Endometrial microvascular endothelial cells (primary cell): ENCODE results near the gene KRTAP21-3. TPM values are rescaled to one million over a fixed set of nuclear protein-coding genes. Genes with fewer than 3 reads are reported as not detected.

Experiments used
- in situ Hi-C: cut with HindIII; loops from 2 replicates; pipeline ENCODE4 v1.10.0; 2017; ENCODE audit warnings: low sequenced_read_pairs, low pct_unique_long_range_greater_than_20kb; ENCODE audit errors: inconsistent ontology term
- total RNA-seq: library from RNA; depleted of rRNA; stranded (reverse); fragments of >200 nt; gene quantifications from one replicate; pipeline ENCODE4 v1.2.3, GENCODE V29; 2015; ENCODE audit errors: inconsistent ontology term

KRTAP21-3 gene
- total RNA-seq, 1 donor from 2014 or later, result not detected

DNA sequence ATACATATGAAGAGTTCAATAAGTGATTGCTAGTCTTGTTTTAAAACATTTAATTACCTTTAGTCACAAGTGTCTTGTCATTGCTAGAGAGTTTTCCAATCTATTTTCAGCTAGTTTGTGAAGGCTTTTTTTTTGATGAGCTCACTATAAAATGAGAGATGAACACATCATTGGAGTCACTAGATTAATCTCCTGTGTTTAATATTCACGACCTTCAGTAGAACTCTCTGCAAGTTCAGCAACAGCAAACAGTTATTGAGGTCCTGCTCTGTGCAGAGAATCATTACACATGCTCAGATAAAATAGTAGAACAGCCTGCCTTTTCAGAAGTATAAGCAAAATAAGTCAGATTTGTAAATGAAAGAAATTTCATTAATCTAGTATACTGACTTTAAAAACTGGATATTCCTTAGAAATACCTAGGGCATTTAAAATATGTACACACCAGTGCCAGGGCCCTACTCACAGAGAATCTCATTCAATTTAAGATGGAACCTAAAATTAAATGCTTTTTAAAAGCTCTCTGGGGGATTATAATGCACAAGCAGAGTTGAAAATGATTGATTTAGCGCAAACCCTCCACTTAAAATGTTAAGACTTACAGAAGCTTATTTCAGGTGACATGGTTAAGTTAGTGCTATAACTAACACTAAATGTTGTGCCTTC is 45.5 kb downstream of the KRTAP21-3 start:
- in situ Hi-C loops, result no loop called here

DNA sequence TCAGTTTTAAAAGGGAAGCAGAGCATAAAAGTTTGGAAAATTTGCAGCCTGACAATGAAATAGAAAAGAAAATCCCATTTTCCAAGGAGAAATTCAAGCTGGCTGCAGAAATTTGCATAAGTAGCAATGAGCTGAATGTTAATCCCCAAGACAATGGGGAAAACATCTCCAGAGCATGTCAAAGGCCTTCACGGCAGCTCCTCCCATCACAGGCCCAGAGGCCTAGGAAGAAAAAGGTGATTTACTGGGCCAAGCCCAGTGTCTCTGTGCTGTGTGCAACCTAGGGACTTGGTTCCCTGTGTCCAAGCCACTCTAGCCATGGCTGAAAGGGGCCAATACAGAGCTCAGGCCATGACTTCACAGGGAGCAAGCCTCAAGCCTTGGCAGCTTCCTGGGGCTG is 49.8 kb downstream of the KRTAP21-3 start:
- in situ Hi-C loops, result no loop called here

Other genes with a start within 250 kb of the KRTAP21-3 start
- not detected for gene KRTAP19-1, start 238.4 kb downstream of the KRTAP21-3 start, total RNA-seq
- gene KRTAP19-2, start 231.3 kb downstream of the KRTAP21-3 start, total RNA-seq, result not detected
- gene KRTAP19-3, start 226.8 kb downstream of the KRTAP21-3 start, total RNA-seq, result not detected
- not detected for gene KRTAP19-4, start 221.6 kb downstream of the KRTAP21-3 start, total RNA-seq
- not detected for gene KRTAP19-5, start 216.6 kb downstream of the KRTAP21-3 start, total RNA-seq
- gene KRTAP19-6, start 176.9 kb downstream of the KRTAP21-3 start, total RNA-seq, result not detected
- gene KRTAP19-7, start 157.5 kb downstream of the KRTAP21-3 start, total RNA-seq, result not detected
- gene KRTAP22-2, start 128.4 kb downstream of the KRTAP21-3 start, total RNA-seq, result not detected
- not detected for gene KRTAP6-3, start 126.3 kb downstream of the KRTAP21-3 start, total RNA-seq
- not detected for gene KRTAP6-2, start 119.9 kb downstream of the KRTAP21-3 start, total RNA-seq
- gene KRTAP22-1, start 117.7 kb downstream of the KRTAP21-3 start, total RNA-seq, result not detected
- gene KRTAP6-1, start 104.8 kb downstream of the KRTAP21-3 start, total RNA-seq, result not detected
- not detected for gene KRTAP20-1, start 102.4 kb downstream of the KRTAP21-3 start, total RNA-seq
- gene KRTAP20-4, start 98.2 kb downstream of the KRTAP21-3 start, total RNA-seq, result not detected
- not detected for gene KRTAP20-2, start 83.6 kb downstream of the KRTAP21-3 start, total RNA-seq
- gene KRTAP20-3, start 75.9 kb downstream of the KRTAP21-3 start, total RNA-seq, result not detected
- not detected for gene KRTAP21-2, start 28.5 kb upstream of the KRTAP21-3 start, total RNA-seq
- not detected for gene KRTAP21-1, start 36.7 kb upstream of the KRTAP21-3 start, total RNA-seq
- gene KRTAP8-1, start 94.5 kb upstream of the KRTAP21-3 start, total RNA-seq, result not detected
- gene KRTAP7-1, start 111.0 kb upstream of the KRTAP21-3 start, total RNA-seq, result not detected
- gene KRTAP11-1, start 162.8 kb upstream of the KRTAP21-3 start, total RNA-seq, result not detected